NCI-H1436 treated with DMSO at 0.1 percent for 48 hours (cell line): Measurements from ENCODE around the gene UTP15.

Experiments
- DNase-seq: peaks from one replicate; lab custom pipeline; 2025; lab: John Stamatoyannopoulos, UW

Gene UTP15

DNA sequence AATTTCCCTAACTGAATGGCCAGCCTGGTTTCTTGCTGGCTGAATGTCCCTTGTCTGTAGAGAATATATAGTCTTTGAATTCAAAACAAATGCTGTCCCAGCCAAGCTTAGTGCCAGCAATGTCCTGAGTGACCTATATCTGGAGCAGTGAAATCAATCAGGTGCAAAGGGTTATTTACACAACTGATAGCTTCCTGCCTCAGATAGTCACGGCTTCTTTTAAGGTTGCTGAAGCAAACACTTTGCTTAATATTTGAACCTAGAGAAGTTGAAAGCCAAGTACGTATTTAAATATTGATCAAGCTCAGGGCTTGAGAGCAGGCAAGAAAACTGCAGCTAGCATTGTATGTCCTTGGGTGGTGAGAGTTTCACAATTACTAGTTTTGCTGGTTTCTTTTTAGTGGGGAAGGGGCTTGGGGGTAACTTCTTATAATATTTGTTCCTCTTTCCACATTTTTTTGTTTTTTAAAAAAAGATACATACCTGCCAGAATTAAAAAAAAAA is 58.4 kb downstream of the UTP15 start:
- DNase-seq: no peak

DNA sequence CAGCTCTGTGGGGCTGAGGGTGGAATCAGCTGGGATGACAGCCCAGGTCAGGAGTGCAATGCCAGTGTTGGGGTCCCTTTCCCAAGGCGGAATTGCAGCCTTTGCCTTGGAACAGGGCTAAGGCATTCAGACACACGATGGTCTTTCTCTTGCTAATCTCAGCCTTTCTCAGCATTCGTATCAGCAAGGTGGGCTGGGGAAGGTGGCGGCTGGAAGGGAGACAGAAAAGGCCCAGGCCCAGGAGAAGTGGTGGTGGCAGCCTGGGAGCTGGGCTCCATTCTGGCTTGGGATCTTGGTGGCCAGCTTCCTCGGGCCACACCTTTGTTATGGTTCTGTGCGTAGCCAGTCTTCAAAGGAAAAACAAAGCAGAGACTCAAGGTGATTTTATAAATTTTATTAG is 59.3 kb downstream of the UTP15 start:
- DNase-seq: no peak

GRCh38 chr5:73625372-73625943 is 59.9 kb downstream of the UTP15 start:
- no peak for DNase-seq

DNA sequence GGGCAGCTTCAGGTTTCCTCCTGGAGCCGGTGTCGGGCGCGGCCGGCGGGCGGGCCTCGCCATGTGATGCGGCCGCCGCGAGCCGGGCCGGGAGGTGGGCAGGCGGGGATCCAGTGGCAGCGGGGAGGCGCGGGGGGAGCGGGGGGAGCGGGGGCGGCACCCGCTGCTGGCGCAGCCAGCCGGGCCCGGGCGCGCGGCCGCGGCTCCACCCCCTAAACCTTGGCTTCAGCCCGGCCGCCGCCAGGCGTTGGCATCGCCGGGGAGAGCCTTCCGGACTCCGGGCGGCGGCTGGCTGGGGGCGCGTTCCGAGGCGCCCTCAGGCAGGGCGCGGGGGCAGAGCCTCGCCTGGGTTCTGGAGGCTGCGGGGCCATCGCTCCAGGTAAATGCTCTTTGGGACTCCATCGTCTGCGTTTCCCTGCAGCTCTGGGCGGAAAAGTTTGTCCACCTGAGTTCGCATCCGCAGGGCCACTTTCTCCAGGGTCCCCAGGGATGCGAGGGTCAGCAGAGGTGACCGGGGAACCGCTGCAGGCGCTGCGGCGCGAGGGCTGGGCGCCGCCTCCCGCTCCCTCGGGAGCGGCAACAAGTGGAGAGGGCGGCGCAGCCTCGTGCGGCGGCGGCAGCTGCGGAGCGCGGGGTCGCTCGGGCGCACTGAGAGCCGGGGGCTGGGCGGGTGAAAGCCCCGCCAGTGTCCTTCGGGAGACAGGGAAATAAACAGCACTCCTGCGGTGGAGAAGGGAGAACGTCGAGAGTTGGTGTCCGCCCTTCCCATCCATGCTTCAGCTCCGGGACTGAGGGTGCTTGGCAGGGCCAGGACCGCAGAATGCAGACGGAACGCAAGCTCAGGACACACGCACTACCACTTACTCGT is 60.6 kb downstream of the UTP15 start, which contains the start of gene ARHGEF28:
Gene ARHGEF28, plus strand, starts transcription at position 253 of the 868 bp plus-strand sequence. CDS start 58,656 bp downstream, outside the sequence.
- no peak for DNase-seq

DNA sequence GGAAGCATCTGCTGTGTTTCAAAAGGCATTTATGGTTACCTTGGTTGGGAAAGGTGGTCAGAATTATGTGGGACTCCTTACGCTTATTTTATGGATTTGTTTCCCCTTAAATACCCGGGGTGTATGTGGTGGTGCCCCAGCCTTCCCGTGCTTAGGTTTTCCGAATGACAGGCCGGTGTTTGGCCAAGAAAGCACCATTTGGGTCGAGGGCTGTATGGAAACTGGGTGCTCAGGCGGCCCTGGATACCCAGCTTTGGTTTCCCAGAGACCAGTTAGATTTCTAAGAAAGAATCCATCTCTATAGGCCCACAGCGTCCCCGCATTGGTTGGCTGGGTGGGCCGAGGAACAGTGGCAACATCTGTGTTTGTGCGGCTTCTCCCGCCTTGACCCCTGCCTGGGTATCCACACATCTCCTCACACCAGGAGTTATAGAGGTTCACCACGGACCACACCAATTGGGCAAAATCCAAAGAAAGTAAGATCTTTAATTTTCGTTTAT is 61.3 kb downstream of the UTP15 start:
- DNase-seq: no peak

DNA sequence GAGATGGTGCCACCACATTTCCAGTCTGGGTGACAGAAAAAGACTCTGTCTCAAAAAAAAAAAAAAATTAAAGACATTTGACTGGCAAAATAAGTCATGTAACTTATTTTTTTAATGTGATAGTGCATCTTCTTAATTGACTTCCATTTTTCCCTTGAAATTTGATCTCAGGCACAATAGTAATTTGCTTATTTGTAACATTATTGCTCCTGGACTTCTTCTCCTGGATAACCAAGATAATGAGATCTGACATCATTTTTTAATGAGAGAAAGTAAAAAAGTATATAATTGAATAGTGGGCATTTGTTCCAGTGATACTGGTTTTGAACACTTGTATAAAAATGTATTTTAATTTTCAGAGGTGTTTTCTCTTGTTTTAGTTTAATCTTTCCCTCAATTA is 63.9 kb downstream of the UTP15 start:
- DNase-seq: no peak

GRCh38 chr5:73630765-73631164 is 65.2 kb downstream of the UTP15 start:
- DNase-seq: no peak

DNA sequence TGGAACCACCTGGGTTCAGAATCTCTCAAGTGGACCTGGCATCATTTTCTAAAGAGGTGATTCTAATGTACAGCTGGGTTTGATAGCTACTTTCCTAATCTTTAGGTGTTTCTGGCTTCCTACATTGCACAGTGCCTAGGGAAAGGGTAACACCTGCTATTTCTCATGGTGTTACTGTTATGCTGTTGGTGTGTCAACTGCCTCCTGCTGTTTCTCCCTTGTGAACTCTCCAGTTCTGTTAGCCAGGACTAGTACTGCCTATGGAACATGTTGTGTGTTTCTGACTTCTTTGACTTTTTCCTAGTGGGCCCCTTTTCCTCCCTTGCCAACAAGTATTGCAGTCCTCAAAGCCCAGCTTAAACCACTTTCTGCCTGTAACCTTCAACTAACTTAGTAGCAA is 66.0 kb downstream of the UTP15 start:
- DNase-seq: no peak
